ENCODE results near the gene PLB1. TPM values are rescaled to one million over a fixed set of nuclear protein-coding genes. Genes with fewer than 3 reads are reported as not detected.

PLB1 gene, protein sequence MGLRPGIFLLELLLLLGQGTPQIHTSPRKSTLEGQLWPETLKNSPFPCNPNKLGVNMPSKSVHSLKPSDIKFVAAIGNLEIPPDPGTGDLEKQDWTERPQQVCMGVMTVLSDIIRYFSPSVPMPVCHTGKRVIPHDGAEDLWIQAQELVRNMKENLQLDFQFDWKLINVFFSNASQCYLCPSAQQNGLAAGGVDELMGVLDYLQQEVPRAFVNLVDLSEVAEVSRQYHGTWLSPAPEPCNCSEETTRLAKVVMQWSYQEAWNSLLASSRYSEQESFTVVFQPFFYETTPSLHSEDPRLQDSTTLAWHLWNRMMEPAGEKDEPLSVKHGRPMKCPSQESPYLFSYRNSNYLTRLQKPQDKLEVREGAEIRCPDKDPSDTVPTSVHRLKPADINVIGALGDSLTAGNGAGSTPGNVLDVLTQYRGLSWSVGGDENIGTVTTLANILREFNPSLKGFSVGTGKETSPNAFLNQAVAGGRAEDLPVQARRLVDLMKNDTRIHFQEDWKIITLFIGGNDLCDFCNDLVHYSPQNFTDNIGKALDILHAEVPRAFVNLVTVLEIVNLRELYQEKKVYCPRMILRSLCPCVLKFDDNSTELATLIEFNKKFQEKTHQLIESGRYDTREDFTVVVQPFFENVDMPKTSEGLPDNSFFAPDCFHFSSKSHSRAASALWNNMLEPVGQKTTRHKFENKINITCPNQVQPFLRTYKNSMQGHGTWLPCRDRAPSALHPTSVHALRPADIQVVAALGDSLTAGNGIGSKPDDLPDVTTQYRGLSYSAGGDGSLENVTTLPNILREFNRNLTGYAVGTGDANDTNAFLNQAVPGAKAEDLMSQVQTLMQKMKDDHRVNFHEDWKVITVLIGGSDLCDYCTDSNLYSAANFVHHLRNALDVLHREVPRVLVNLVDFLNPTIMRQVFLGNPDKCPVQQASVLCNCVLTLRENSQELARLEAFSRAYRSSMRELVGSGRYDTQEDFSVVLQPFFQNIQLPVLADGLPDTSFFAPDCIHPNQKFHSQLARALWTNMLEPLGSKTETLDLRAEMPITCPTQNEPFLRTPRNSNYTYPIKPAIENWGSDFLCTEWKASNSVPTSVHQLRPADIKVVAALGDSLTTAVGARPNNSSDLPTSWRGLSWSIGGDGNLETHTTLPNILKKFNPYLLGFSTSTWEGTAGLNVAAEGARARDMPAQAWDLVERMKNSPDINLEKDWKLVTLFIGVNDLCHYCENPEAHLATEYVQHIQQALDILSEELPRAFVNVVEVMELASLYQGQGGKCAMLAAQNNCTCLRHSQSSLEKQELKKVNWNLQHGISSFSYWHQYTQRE (N-terminal part only)
- total RNA-seq (2022; extraction: Qiagen RNA extraction; ENCODE audit: low read depth): 1.0 to 2.1 TPM (median 1.6 TPM) in 5 replicates

DNA sequence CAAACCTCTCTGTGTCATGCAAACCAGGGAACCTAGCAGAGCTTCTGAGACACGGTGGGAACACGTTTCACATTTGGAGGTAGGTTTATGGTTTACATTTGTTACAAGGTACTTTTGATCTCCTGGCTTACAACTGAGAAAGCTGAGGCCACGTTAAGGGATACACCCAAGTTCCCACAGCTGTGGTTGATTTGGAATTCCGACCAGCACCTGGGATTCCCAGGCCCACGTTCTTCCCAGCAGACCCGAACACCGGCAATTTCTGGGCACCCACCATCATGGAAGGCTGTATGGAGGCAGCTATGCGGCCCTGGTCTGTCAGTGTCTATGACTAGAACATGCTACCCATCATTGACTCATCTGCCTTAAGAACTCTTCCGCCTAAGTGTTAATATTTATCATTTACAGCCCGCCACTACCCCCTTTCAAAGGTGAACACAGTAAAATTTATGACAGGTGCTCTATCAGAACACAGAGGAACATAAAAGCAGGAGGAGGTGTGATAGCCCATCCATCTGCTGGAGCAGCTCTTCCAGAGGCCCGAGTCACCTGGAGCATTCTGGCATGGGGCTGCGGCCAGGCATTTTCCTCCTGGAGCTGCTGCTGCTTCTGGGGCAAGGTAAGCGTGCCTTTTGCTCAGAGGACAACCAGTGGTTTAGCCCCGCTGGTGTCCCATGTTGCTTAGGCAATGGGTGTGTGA, at the start of gene PLB1:
Gene PLB1 (plus strand): TSS at position 510 of the 700 bp plus-strand sequence. CDS start 55 bp downstream, at position 565.

Other genes with a start within 250 kb of the PLB1 start
- 40.7 to 51.6 TPM (median 44.6 TPM) in 5 replicates for gene FOSL2, start 103.2 kb upstream of the PLB1 start, total RNA-seq (2022; extraction: Qiagen RNA extraction; ENCODE audit: low read depth)